Fibroblast of lung (primary cell): ENCODE measurements around the gene APC.

Source experiments
- CTCF ChIP-seq, 2 donors: IDR thresholded peaks in 1 of 2; conservative IDR thresholded peaks in 1 of 2; 1 replicate in 1 of 2; 2 replicates in 1 of 2; pipeline ENCODE4 v1.5.1; 2011 to 2012; ENCODE audit warnings: low read length in 2 of 2, control low read depth in 1 of 2, inconsistent platforms in 1 of 2, low read depth in 1 of 2, mild to moderate bottlenecking in 1 of 2
- EZH2 ChIP-seq: IDR thresholded peaks from 2 replicates; pipeline ENCODE4 v1.5.1; 2012; ENCODE audit warnings: low read length, control low read depth, mild to moderate bottlenecking; ENCODE audit errors: missing control alignments

- TF ChIP-seq CTCF (conservative IDR thresholded peaks at IDR 0.05 in 1 of 2, IDR thresholded peaks at IDR 0.05 in 1 of 2; ENCODE audit: low read depth in 1 of 2, low read length in 2 of 2): no peak
- no peak for TF ChIP-seq EZH2
These were observed 14.7 kb downstream of the APC start for GRCh38 chr5:112752335-112752734.
